MM.1S (cell line): ENCODE results near the gene HCN2.

Experiments used
- DNase-seq: peaks from one replicate; pipeline ENCODE4 v3.0.0-alpha.2; 2015
- H2AFZ ChIP-seq: fragments of 300-600 bp; sonication (generic); 2 replicates; pipeline ENCODE4 v1.6.0; 2016; ENCODE audit warnings: antibody characterized with exemption, low read length
- H3F3A ChIP-seq: fragments of 300-600 bp; sonication (generic); 2 replicates; pipeline ENCODE4 v1.6.1; 2016; ENCODE audit warnings: mild to moderate bottlenecking, antibody characterized with exemption, low read length, moderate library complexity, mixed read lengths; ENCODE audit not compliant: insufficient read depth
- H3K27ac ChIP-seq: fragments of 300-600 bp; sonication (generic); 2 replicates; pipeline ENCODE4 v1.5.1; 2016; ENCODE audit warnings: mild to moderate bottlenecking, low read length
- H3K27me3 ChIP-seq: fragments of 300-600 bp; sonication (generic); replicated peaks from 2 replicates; pipeline ENCODE4 v1.6.0; 2016; ENCODE audit warnings: low read length; ENCODE audit not compliant: insufficient read depth
- H3K36me3 ChIP-seq: fragments of 300-600 bp; sonication (generic); replicated peaks from 2 replicates; pipeline ENCODE4 v1.6.1; 2016; ENCODE audit warnings: mild to moderate bottlenecking, low read length, mixed read lengths; ENCODE audit not compliant: insufficient read depth
- H3K4me1 ChIP-seq: fragments of 300-600 bp; sonication (generic); 2 replicates; pipeline ENCODE4 v1.6.1; 2016; ENCODE audit warnings: low read length, mixed read lengths
- H3K4me2 ChIP-seq: fragments of 300-600 bp; sonication (generic); 2 replicates; pipeline ENCODE4 v1.6.0; 2016; ENCODE audit warnings: low read depth, low read length
- H3K4me3 ChIP-seq: fragments of 300-600 bp; sonication (generic); 2 replicates; pipeline ENCODE4 v1.5.1; 2016; ENCODE audit warnings: low read length, mixed read lengths
- H3K79me2 ChIP-seq: fragments of 300-600 bp; sonication (generic); 2 replicates; pipeline ENCODE4 v1.6.1; 2016; ENCODE audit warnings: mixed run types, low read length, mixed read lengths
- H3K9ac ChIP-seq: fragments of 300-600 bp; sonication (generic); 2 replicates; pipeline ENCODE4 v1.6.1; 2016; ENCODE audit warnings: low read length, mixed read lengths
- H3K9me2 ChIP-seq: fragments of 300-600 bp; sonication (generic); replicated peaks from 2 replicates; pipeline ENCODE4 v1.6.1; 2016; ENCODE audit warnings: mild to moderate bottlenecking, low read length, mixed read lengths; ENCODE audit not compliant: insufficient read depth
- H3K9me3 ChIP-seq: fragments of 300-600 bp; sonication (generic); replicated peaks from 2 replicates; pipeline ENCODE4 v1.6.1; 2016; ENCODE audit warnings: mild to moderate bottlenecking, low read length, mixed read lengths; ENCODE audit not compliant: insufficient read depth
- H4K20me1 ChIP-seq: fragments of 300-600 bp; sonication (generic); 2 replicates; pipeline ENCODE4 v1.6.1; 2016; ENCODE audit warnings: mild to moderate bottlenecking, low read length, moderate library complexity, mixed read lengths; ENCODE audit not compliant: insufficient read depth
- EZH2 ChIP-seq: fragments of 300-600 bp; sonication (generic); optimal IDR thresholded peaks from 2 replicates; pipeline ENCODE3; 2017; ENCODE audit warnings: low read depth, mild to moderate bottlenecking, antibody characterized with exemption, low read length, mixed read lengths
- EZH2phosphoT487 ChIP-seq: fragments of 300-600 bp; sonication (generic); IDR thresholded peaks from 2 replicates; pipeline ENCODE4 v1.6.1; 2018; ENCODE audit warnings: antibody characterized with exemption, low read length
- TF ChIP-seq, protein P1 (sequence below): fragments of 300-600 bp; sonication (generic); IDR thresholded peaks from 2 replicates; pipeline ENCODE4 v1.5.1; 2016; ENCODE audit warnings: antibody characterized with exemption, low read length, mixed read lengths

Gene HCN2

DNA sequence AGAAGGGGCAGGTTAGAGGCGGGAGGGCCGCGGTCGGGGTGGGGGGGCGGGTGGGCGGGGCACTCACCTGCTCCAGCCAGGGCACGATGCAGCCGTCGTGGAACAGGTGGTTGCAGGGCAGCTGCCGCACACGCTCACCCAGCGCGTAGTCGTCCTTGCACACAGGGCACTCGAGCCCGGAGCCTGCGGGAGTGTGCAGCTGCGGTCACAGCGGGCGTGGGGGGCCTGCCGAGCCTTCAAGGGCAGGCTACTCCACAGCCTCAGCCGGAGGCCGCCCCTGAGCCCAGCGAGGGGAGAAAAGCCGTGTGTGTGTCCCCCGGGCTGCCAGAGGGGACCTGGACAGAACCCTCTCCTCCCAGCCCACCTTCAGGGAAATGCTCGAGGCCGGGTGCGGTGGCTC, 58.6 kb downstream of the HCN2 start:
- DNase-seq: no peak
- Histone ChIP-seq H3K4me2 (no peak overlapping the region), H3K9me2 (no peaks in the 10 kb centered on the region), H3K27me3 (no peaks in the 10 kb centered on the region), H3K4me1 (no peaks in the 10 kb centered on the region), H3K79me2 (peaks cover 46% of the 10 kb centered on the region), H2AFZ (no peak overlapping the region), H3F3A (no peaks in the 10 kb centered on the region), H3K9ac (no peak overlapping the region), H3K9me3 (no peaks in the 10 kb centered on the region), H3K4me3 (no peak overlapping the region), H3K27ac (no peak overlapping the region), H4K20me1 (peaks cover 18% of the 10 kb centered on the region), H3K36me3 (peaks cover 37% of the 10 kb centered on the region)
- TF ChIP-seq EZH2 (no peak), EZH2phosphoT487 (no peak)
- TF ChIP-seq, protein P1, sequence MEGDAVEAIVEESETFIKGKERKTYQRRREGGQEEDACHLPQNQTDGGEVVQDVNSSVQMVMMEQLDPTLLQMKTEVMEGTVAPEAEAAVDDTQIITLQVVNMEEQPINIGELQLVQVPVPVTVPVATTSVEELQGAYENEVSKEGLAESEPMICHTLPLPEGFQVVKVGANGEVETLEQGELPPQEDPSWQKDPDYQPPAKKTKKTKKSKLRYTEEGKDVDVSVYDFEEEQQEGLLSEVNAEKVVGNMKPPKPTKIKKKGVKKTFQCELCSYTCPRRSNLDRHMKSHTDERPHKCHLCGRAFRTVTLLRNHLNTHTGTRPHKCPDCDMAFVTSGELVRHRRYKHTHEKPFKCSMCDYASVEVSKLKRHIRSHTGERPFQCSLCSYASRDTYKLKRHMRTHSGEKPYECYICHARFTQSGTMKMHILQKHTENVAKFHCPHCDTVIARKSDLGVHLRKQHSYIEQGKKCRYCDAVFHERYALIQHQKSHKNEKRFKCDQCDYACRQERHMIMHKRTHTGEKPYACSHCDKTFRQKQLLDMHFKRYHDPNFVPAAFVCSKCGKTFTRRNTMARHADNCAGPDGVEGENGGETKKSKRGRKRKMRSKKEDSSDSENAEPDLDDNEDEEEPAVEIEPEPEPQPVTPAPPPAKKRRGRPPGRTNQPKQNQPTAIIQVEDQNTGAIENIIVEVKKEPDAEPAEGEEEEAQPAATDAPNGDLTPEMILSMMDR: no peak

DNA sequence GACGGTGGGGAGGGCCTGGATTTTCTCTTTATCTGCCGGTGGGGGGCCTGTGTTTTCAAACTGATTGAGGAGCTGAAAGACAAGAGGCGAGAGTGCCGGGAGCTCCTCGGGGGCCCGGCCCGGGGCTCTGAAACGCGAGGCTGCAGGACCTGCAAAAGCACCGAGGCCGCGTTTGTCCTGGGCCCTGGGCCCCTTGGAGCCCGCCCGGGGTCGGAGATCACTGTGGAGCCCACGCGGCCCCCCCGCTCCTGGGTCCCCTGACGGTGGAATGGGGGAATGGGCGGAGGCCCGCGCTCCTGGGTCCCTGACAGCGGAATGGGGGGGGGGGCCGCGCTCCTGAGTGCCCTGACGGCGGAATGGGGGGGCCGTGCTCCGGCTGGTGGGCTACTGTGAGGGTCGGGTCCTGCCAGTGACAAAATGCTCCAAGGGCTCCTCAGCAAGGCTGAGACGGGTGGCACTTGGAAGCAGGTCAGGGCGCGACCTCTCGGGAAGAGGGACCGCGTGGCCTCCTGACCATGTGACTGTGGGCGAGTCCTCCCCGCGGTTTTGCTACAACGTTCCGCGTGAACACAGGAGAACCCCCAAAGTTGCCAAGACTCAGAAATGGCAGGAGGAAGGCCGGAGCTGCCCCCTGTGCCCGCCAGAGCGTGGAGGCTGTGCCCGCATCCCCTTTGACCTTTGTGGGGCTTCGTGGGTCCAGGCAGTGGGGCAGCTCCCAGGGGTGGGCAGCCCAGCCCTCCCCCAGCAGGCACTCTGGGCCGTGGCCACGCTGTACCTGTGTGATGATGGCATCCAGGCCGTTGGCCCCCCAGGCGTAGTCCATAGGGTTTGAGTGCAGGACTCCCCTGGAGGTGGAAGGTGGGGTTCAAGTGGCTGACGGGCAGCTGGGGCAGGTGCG, 59.5 kb downstream of the HCN2 start:
- Histone ChIP-seq H3K36me3 (peaks cover 43% of the 10 kb centered on the region), H3K9me2 (no peaks in the 10 kb centered on the region), H3K79me2 (peaks cover 55% of the 10 kb centered on the region), H3K27ac (no peak overlapping the region), H3K9me3 (no peaks in the 10 kb centered on the region), H2AFZ (no peak overlapping the region), H3K9ac (no peak overlapping the region), H4K20me1 (peaks cover 26% of the 10 kb centered on the region), H3F3A (no peaks in the 10 kb centered on the region), H3K4me1 (no peaks in the 10 kb centered on the region), H3K4me2 (no peak overlapping the region), H3K4me3 (no peak overlapping the region), H3K27me3 (no peaks in the 10 kb centered on the region)
- no peak for DNase-seq
- TF ChIP-seq EZH2phosphoT487 (no peak), EZH2 (no peak)
- TF ChIP-seq, protein P1: no peak

DNA sequence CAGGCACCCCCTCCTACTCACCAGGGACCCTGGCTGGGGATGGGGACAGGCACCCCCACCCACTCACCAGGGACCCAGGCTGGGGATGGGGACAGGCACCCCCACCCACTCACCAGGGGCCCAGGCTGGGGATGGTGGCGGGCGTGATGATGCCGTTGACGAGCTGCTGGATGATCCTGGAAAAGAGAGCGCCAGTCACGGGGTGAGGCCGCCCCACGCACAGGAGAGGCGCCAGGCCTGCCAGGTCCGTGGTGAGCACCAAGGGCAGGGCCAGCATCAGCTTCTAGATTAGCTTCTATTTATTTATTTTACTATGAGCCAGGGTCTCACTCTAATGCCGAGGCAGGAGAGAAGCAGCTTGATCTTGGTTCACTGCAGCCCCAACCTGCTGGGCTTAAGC, 60.4 kb downstream of the HCN2 start:
- H3K36me3 ChIP-seq: peaks cover 46% of the 10 kb centered on the region
- peaks cover 64% of the 10 kb centered on the region for H3K79me2 ChIP-seq
- no peaks in the 10 kb centered on the region for H3F3A ChIP-seq
- no peaks in the 10 kb centered on the region for H3K9me2 ChIP-seq
- no peak for DNase-seq
- no peak overlapping the region for H3K4me2 ChIP-seq
- TF ChIP-seq, protein P1: no peak
- TF ChIP-seq EZH2: no peak
- TF ChIP-seq EZH2phosphoT487: no peak
- no peak overlapping the region for H2AFZ ChIP-seq
- no peak overlapping the region for H3K9ac ChIP-seq
- no peaks in the 10 kb centered on the region for H3K4me1 ChIP-seq
- H3K27me3 ChIP-seq: no peaks in the 10 kb centered on the region
- peaks cover 31% of the 10 kb centered on the region for H4K20me1 ChIP-seq
- H3K9me3 ChIP-seq: no peaks in the 10 kb centered on the region
- no peak overlapping the region for H3K27ac ChIP-seq
- no peak overlapping the region for H3K4me3 ChIP-seq
